ENCODE data around the gene KIAA1614. TPM values are rescaled to one million over a fixed set of nuclear protein-coding genes. Genes with fewer than 3 reads are reported as not detected.

KIAA1614 gene
- total RNA-seq, 4 donors from 2014 or later: 1.8 to 7.9 (median 5.5) TPM

Other genes starting within 250 kb of the KIAA1614 start
- 10 to 100 TPM; 24.9 to 32.6 (median 31.3) TPM for gene STX6, start 110.0 kb downstream of the KIAA1614 start, total RNA-seq
- gene MR1, start 121.1 kb downstream of the KIAA1614 start, total RNA-seq: 10 to 100 TPM; 10.5 to 29.5 (median 14.5) TPM
- gene IER5, start 175.8 kb downstream of the KIAA1614 start, total RNA-seq: 10 to 100 TPM; 11.3 to 30.4 (median 24.4) TPM